HepG2 (cell line): ENCODE data around the gene ZBTB7C. TPM values are rescaled to one million over a fixed set of nuclear protein-coding genes. Genes with fewer than 3 reads are reported as not detected.

Source experiments
- ATAC-seq: fragments of 200-7000 bp; cut with Tn5 transposase; 3 replicates; pipeline ENCODE4 v1.9.1; 2020; ENCODE audit warnings: mild to moderate bottlenecking, moderate library complexity
- BruUV-seq: library from RNA; stranded (reverse); fragments of 400-500 nt; replicated peaks from 2 replicates; lab custom pipeline; 2021; lab: Mats Ljungman, UMichigan
- CTCF ChIA-PET: fragments of 300-600 bp; formaldehyde crosslinking; extraction: SDS; loops from one replicate; lab custom pipeline; 2021; ENCODE audit warnings: low total read pairs, inconsistent platforms, low intra/inter-chr PET ratio; lab: Yijun Ruan, JAX
- POLR2A ChIA-PET: fragments of 350-600 bp; sonication (Branson Sonifier 250); formaldehyde crosslinking; loops from one replicate; lab custom pipeline; 2020; ENCODE audit warnings: antibody characterized with exemption, inconsistent platforms; lab: Yijun Ruan, JAX
- DNase-seq: peaks from one replicate; pipeline ENCODE4 v3.0.0-alpha.2; 2015; ENCODE audit warnings: low spot score
- FAIRE-seq: peaks from 3 replicates; lab custom pipeline; 2011; peaks lifted over from hg19 to GRCh38; lab: Jason Lieb, UNC
- H2AFZ ChIP-seq: one replicate; pipeline ENCODE4 v1.6.1; 2011; ENCODE audit warnings: low read length, inconsistent platforms
- H3K27ac ChIP-seq: fragments of 300-600 bp; 3 replicates; pipeline ENCODE4 v1.8.0; 2011; ENCODE audit warnings: mixed run types, mild to moderate bottlenecking, mixed read lengths, low read length, inconsistent platforms; ENCODE audit not compliant: insufficient read depth; ENCODE audit errors: extremely low read length
- H3K27me3 ChIP-seq, 2 experiments: fragments of 200-600 bp in 1 of 2; 2 replicates in 1 of 2; 3 replicates in 1 of 2; pipeline versions ENCODE4 v1.6.0 to v1.8.0; 2011; ENCODE audit warnings: low read length in 2 of 2, mild to moderate bottlenecking in 2 of 2, moderate library complexity in 2 of 2, inconsistent platforms in 1 of 2; ENCODE audit not compliant: insufficient read depth in 2 of 2, control insufficient read depth in 1 of 2
- H3K36me3 ChIP-seq, 2 experiments: fragments of 200-600 bp in 1 of 2; replicated peaks in 1 of 2; 2 replicates in 1 of 2; 3 replicates in 1 of 2; pipeline versions ENCODE4 v1.5.1 to v1.8.0; 2011; ENCODE audit warnings: low read length in 2 of 2, inconsistent platforms in 1 of 2; ENCODE audit not compliant: insufficient read depth in 2 of 2, control insufficient read depth in 1 of 2
- H3K4me1 ChIP-seq: 2 replicates; pipeline ENCODE4 v1.5.1; 2012; ENCODE audit warnings: low read length, inconsistent platforms; ENCODE audit not compliant: insufficient read depth
- H3K4me2 ChIP-seq: 2 replicates; pipeline ENCODE4 v1.6.0; 2011; ENCODE audit warnings: low read depth, low read length, inconsistent platforms
- H3K4me3 ChIP-seq, 3 experiments: fragments of 200-600 bp in 1 of 3; sonication (generic), shearing (Covaris generic) in 1 of 3; replicated peaks in 1 of 3; 2 replicates each; pipeline ENCODE4 v1.5.1; 2011 to 2016; ENCODE audit warnings: low read length in 3 of 3, inconsistent platforms in 2 of 3, low read depth in 2 of 3, mild to moderate bottlenecking in 2 of 3, control low read depth in 1 of 3, mixed read lengths in 1 of 3; ENCODE audit not compliant: insufficient read depth in 1 of 3
- H3K79me2 ChIP-seq: one replicate; pipeline ENCODE4 v1.6.1; 2011; ENCODE audit warnings: low read length, inconsistent platforms; ENCODE audit not compliant: insufficient read depth
- H3K9ac ChIP-seq: 2 replicates; pipeline ENCODE4 v1.6.0; 2011; ENCODE audit warnings: mild to moderate bottlenecking, low read depth, low read length, inconsistent platforms; ENCODE audit not compliant: insufficient read depth
- H3K9me3 ChIP-seq: 2 replicates; pipeline ENCODE4 v1.5.1; 2012; ENCODE audit warnings: mild to moderate bottlenecking, low read length
- H4K20me1 ChIP-seq: 2 replicates; pipeline ENCODE4 v1.6.0; 2011; ENCODE audit warnings: inconsistent platforms, mild to moderate bottlenecking, low read length, moderate library complexity; ENCODE audit not compliant: insufficient read depth
- ATRX ChIP-seq: sonication (generic); formaldehyde crosslinking; IDR thresholded peaks from 2 replicates; pipeline ENCODE4 v1.4.0; 2020; ENCODE audit warnings: missing genetic modification reagents, borderline replicate concordance
- MBNL3 ChIP-seq: fragments of 250-450 bp; sonication (Bioruptor Pico); conservative IDR thresholded peaks from 2 replicates; pipeline ENCODE4 v1.8.0; 2022; ENCODE audit warnings: mild to moderate bottlenecking, inconsistent platforms
- NFATC3 ChIP-seq: sonication (generic); formaldehyde crosslinking; IDR thresholded peaks from 2 replicates; pipeline ENCODE4 v1.5.1; 2020; ENCODE audit warnings: mild to moderate bottlenecking, missing genetic modification reagents
- THAP8 ChIP-seq: sonication (generic); formaldehyde crosslinking; IDR thresholded peaks from 2 replicates; pipeline ENCODE4 v1.5.1; 2020; ENCODE audit warnings: missing genetic modification reagents, mild to moderate bottlenecking, borderline replicate concordance
- ZNF17 ChIP-seq: sonication (generic); formaldehyde crosslinking; IDR thresholded peaks from 2 replicates; pipeline ENCODE4 v1.5.0; 2020; ENCODE audit warnings: mild to moderate bottlenecking, missing genetic modification reagents
- ZNF607 ChIP-seq: sonication (generic); formaldehyde crosslinking; IDR thresholded peaks from 2 replicates; pipeline ENCODE4 v1.5.1; 2020; ENCODE audit warnings: missing genetic modification reagents, mild to moderate bottlenecking, borderline replicate concordance
- WGBS: methylation state at CpG from one replicate; pipeline ENCODE4 v1.1.6; 2017; ENCODE audit warnings: low lambda C conversion rate; 5-methylcytosine and 5-hydroxymethylcytosine counted together
- in situ Hi-C: cut with HindIII; loops from 2 replicates; pipeline ENCODE4 v1.10.0; 2017; ENCODE audit warnings: low pct_unique_long_range_greater_than_20kb; ENCODE audit not compliant: extremely low pct_ligation_motif_present
- intact Hi-C: fragments of 100-400 bp; cut with micrococcal nuclease; formaldehyde crosslinking; loops from one replicate; pipeline ENCODE4 v1.10.0; 2022; ENCODE audit not compliant: unreplicated experiment
- polyA plus RNA-seq, 8 experiments: library from polyadenylated mRNA; depleted of rRNA in 3 of 8; stranded (reverse) in 7 of 8; unstranded in 1 of 8; fragments of >200 nt; fragmentation: Illumina TruSeq in 4 of 8; extraction: Trizol in 4 of 8; gene quantifications; 2 replicates each; pipeline versions ENCODE4 v1.2.1 to v1.2.3, GENCODE V29; 2011 to 2016; ENCODE audit warnings: low read depth in 4 of 8, missing spikeins in 1 of 8, mixed read lengths in 1 of 8; ENCODE audit not compliant: insufficient read depth in 1 of 8
- total RNA-seq, 5 experiments: library from RNA; depleted of rRNA; stranded (reverse); fragments of >200 nt; fragmentation: Illumina TruSeq; extraction: Trizol; gene quantifications; 2 replicates each; pipeline ENCODE4 v1.2.3, GENCODE V29; 2016; ENCODE audit warnings: low read depth in 1 of 5
- TF ChIP-seq, protein P1 (sequence below): sonication (generic); formaldehyde crosslinking; IDR thresholded peaks from 2 replicates; pipeline ENCODE4 v1.4.0; 2020; ENCODE audit warnings: missing genetic modification reagents
- TF ChIP-seq, protein P2 (sequence below): sonication (generic); formaldehyde crosslinking; IDR thresholded peaks from 2 replicates; pipeline ENCODE4 v1.4.0; 2020; ENCODE audit warnings: missing genetic modification reagents; ENCODE audit errors: not compliant biosample characterization
- TF ChIP-seq, protein P3 (sequence below): sonication (generic); formaldehyde crosslinking; IDR thresholded peaks from 2 replicates; pipeline ENCODE4 v1.5.0; 2020; ENCODE audit warnings: mild to moderate bottlenecking, missing genetic modification reagents, borderline replicate concordance

Gene ZBTB7C
- total and polyA plus RNA-seq, 2 of the 13 experiments (the other 11 are each of a cell fraction or from before 2014, with no cell fraction given): 0.01 to 0.04 TPM

- no peak overlapping the region for H3K27ac ChIP-seq
- in situ Hi-C loops: no loop called here
- no peaks in the 10 kb centered on the region for H3K4me1 ChIP-seq
- WGBS: 21% methylated on average over 16 of the region's 16 CpGs
- H3K79me2 ChIP-seq: no peaks in the 10 kb centered on the region
- H3K4me2 ChIP-seq: no peak overlapping the region
- no peak for TF ChIP-seq ZNF17
- TF ChIP-seq, protein P1, sequence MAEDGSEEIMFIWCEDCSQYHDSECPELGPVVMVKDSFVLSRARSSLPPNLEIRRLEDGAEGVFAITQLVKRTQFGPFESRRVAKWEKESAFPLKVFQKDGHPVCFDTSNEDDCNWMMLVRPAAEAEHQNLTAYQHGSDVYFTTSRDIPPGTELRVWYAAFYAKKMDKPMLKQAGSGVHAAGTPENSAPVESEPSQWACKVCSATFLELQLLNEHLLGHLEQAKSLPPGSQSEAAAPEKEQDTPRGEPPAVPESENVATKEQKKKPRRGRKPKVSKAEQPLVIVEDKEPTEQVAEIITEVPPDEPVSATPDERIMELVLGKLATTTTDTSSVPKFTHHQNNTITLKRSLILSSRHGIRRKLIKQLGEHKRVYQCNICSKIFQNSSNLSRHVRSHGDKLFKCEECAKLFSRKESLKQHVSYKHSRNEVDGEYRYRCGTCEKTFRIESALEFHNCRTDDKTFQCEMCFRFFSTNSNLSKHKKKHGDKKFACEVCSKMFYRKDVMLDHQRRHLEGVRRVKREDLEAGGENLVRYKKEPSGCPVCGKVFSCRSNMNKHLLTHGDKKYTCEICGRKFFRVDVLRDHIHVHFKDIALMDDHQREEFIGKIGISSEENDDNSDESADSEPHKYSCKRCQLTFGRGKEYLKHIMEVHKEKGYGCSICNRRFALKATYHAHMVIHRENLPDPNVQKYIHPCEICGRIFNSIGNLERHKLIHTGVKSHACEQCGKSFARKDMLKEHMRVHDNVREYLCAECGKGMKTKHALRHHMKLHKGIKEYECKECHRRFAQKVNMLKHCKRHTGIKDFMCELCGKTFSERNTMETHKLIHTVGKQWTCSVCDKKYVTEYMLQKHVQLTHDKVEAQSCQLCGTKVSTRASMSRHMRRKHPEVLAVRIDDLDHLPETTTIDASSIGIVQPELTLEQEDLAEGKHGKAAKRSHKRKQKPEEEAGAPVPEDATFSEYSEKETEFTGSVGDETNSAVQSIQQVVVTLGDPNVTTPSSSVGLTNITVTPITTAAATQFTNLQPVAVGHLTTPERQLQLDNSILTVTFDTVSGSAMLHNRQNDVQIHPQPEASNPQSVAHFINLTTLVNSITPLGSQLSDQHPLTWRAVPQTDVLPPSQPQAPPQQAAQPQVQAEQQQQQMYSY: no peak
- TF ChIP-seq, all 625 proteins: peak for 0
- intact Hi-C loops: no loop called here
- ChIA-PET CTCF (no interaction called here), POLR2A (no interaction called here)
- Histone ChIP-seq H3K36me3 (no peaks in the 10 kb centered on the region), H3K27me3 (peaks cover 4 to 28% of the 10 kb centered on the region in 2 experiments), H3K9me3 (no peaks in the 10 kb centered on the region), H3K9ac (no peak overlapping the region), H4K20me1 (no peaks in the 10 kb centered on the region), H2AFZ (no peak overlapping the region), H3K4me3 (no peak overlapping the region)
- no peak for ATAC-seq
- no peak for FAIRE-seq
- no peak for DNase-seq
- BruUV-seq: no TSS peak
Observed at GRCh38 chr18:48304906-48305693, 104.1 kb downstream of the ZBTB7C start.

- intact Hi-C loops (no loop called here), in situ Hi-C loops (no loop called here)
- no peaks in the 10 kb centered on the region for H3K4me1 ChIP-seq
- no peak for FAIRE-seq
- POLR2A ChIA-PET: no interaction called here
- BruUV-seq: no TSS peak
- no peaks in the 10 kb centered on the region for H3K9me3 ChIP-seq
- no peak for ATAC-seq
- no peak overlapping the region for H2AFZ ChIP-seq
- no peaks in the 10 kb centered on the region for H4K20me1 ChIP-seq
- DNase-seq: no peak
- CTCF ChIA-PET: no interaction called here
- H3K9ac ChIP-seq: no peak overlapping the region
- H3K36me3 ChIP-seq: no peaks in the 10 kb centered on the region
- 86% methylated on average over 1 of the region's 3 CpGs for WGBS
- no peaks in the 10 kb centered on the region for H3K79me2 ChIP-seq
- no peak overlapping the region for H3K4me3 ChIP-seq
- no peak overlapping the region for H3K4me2 ChIP-seq
- no peak overlapping the region for H3K27ac ChIP-seq
- H3K27me3 ChIP-seq: peaks cover 4 to 28% of the 10 kb centered on the region in 2 experiments
- TF ChIP-seq THAP8 (CRISPR knock-in tag) (no peak), ATRX (CRISPR knock-in tag) (no peak), ZNF607 (no peak), NFATC3 (CRISPR knock-in tag) (no peak), MBNL3 (CRISPR knock-in tag) (no peak)
- TF ChIP-seq, protein P2, sequence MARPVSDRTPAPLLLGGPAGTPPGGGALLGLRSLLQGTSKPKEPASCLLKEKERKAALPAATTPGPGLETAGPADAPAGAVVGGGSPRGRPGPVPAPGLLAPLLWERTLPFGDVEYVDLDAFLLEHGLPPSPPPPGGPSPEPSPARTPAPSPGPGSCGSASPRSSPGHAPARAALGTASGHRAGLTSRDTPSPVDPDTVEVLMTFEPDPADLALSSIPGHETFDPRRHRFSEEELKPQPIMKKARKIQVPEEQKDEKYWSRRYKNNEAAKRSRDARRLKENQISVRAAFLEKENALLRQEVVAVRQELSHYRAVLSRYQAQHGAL: no peak
- TF ChIP-seq, protein P3, sequence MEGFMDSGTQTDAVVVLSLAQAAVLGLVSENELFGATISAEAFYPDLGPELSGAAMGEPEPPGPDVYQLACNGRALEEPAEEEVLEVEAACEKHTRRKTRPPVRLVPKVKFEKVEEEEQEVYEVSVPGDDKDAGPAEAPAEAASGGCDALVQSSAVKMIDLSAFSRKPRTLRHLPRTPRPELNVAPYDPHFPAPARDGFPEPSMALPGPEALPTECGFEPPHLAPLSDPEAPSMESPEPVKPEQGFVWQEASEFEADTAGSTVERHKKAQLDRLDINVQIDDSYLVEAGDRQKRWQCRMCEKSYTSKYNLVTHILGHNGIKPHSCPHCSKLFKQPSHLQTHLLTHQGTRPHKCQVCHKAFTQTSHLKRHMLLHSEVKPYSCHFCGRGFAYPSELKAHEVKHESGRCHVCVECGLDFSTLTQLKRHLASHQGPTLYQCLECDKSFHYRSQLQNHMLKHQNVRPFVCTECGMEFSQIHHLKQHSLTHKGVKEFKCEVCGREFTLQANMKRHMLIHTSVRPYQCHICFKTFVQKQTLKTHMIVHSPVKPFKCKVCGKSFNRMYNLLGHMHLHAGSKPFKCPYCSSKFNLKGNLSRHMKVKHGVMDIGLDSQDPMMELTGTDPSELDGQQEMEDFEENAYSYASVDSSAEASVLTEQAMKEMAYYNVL (CRISPR knock-in tag): no peak
Observed at GRCh38 chr18:48303883-48304282, 105.3 kb downstream of the ZBTB7C start.
